IPS DF 6.9 (cell line): ENCODE measurements around the gene DEFB119.
"Not testable (repeated sequence)": the region's sequence is repeated elsewhere in the genome, so short reads cannot be mapped to it uniquely, and the experiment has no call there.

Experiments
- DNase-seq: peaks from one replicate; pipeline ENCODE4 v3.0.0-alpha.2; 2013; ENCODE audit warnings: low read depth, low spot score
- H3K27ac ChIP-seq: one replicate; pipeline ENCODE4 v1.5.1; 2013; ENCODE audit warnings: low read length, control low read depth
- H3K27me3 ChIP-seq: 2 replicates; pipeline ENCODE4 v1.6.1; 2013; ENCODE audit warnings: mild to moderate bottlenecking, low read length; ENCODE audit not compliant: control insufficient read depth, insufficient read depth
- H3K36me3 ChIP-seq: 2 replicates; pipeline ENCODE4 v1.6.1; 2013; ENCODE audit warnings: low read length; ENCODE audit not compliant: control insufficient read depth, insufficient read depth
- H3K4me1 ChIP-seq: 2 replicates; pipeline ENCODE4 v1.6.1; 2013; ENCODE audit warnings: low read length; ENCODE audit not compliant: control insufficient read depth, insufficient read depth
- H3K4me3 ChIP-seq: 2 replicates; pipeline ENCODE4 v1.5.1; 2013; ENCODE audit warnings: mild to moderate bottlenecking, low read length
- H3K9me3 ChIP-seq: 2 replicates; pipeline ENCODE4 v1.6.1; 2013; ENCODE audit warnings: low read length, inconsistent platforms; ENCODE audit not compliant: control insufficient read depth, insufficient read depth
- WGBS: extraction: QIAGEN DNeasy Blood & Tissue Kit; methylation state at CpG from one replicate; pipeline ENCODE4 v1.1.7; 2013; ENCODE audit warnings: mixed read lengths, missing lambda C conversion rate; ENCODE audit not compliant: insufficient read length, insufficient coverage; 5-methylcytosine and 5-hydroxymethylcytosine counted together

DEFB119 gene

DNA sequence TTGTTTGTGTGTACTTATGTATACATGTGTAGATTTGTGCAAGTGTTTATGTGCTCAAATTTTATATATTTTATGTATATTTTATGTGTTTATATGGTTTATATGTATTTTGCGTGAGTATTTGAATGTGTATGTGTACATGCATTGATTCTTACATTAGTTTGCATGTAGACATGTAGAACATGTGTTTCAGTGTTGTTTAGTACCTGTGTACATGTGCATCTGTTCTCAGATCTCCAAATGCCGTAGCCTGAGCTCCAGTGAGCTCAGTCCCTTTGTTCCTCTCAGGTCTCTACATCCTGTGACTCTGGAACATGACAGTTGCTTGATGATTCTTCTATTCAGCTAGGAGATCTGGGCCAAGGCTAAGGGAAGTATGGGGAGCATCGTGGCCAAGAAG is 4.5 kb upstream of the DEFB119 start:
- DNase-seq, result no peak
- Histone ChIP-seq H3K4me1 (no peaks in the 10 kb centered on the region), H3K9me3 (peaks cover 13% of the 10 kb centered on the region), H3K27ac (no peak overlapping the region), H3K27me3 (no peaks in the 10 kb centered on the region), H3K4me3 (no peak overlapping the region), H3K36me3 (no peaks in the 10 kb centered on the region)
- WGBS, result 100% methylated on average over 1 of the region's 3 CpGs

DNA sequence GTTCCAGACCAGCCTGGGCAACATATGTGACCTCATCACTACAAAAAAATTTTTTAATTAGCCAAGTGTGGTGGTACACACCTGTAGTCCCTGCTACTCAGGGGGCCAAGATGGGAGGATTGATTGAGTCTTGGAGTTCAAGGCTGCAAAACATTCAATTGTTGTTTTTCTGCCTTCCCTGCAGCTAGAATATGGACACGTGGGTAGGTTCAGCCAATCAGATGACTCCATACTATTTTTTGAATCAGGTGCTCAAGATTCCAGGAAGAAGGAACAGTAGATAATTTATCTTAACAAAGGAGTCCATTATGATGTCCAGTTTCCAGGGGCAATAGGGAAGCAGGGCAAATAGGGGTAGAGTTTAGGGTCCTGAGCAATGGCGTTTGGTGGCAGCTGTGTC is 2.4 kb upstream of the DEFB119 start:
- no peaks in the 10 kb centered on the region for H3K27me3 ChIP-seq
- H3K36me3 ChIP-seq, result no peaks in the 10 kb centered on the region
- H3K9me3 ChIP-seq, result peaks cover 18% of the 10 kb centered on the region
- no CpG with 5 or more reads among the region's 2 CpGs for WGBS
- no peaks in the 10 kb centered on the region for H3K4me1 ChIP-seq
- no peak overlapping the region for H3K27ac ChIP-seq
- H3K4me3 ChIP-seq, result no peak overlapping the region
- no peak for DNase-seq

DNA sequence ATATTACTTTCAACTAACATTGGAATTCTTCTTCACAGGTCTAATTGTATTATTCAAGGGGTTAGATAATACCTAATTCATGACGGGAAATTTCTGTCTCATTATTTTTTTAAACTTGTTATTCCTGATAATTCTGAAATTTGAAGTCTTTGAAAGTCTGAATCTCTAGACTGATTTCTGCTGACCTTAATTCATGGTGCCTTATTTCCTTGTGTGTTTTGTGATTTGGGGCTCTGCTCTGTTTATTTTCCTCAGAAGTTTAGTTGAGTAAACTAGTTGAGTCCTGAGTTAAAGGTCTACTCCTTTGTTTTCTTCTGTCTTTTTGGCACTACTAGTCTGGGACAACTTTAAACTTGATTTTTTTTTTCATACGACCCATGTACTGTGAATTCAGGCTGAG is 16.0 kb downstream of the DEFB119 start:
- DNase-seq, result no peak
- H3K27me3 ChIP-seq, result no peaks in the 10 kb centered on the region
- no peaks in the 10 kb centered on the region for H3K36me3 ChIP-seq
- H3K4me1 ChIP-seq, result no peaks in the 10 kb centered on the region
- H3K4me3 ChIP-seq, result no peak overlapping the region
- WGBS, result no CpG with 5 or more reads among the region's 2 CpGs
- no peak overlapping the region for H3K27ac ChIP-seq
- peaks cover 8% of the 10 kb centered on the region for H3K9me3 ChIP-seq

DNA sequence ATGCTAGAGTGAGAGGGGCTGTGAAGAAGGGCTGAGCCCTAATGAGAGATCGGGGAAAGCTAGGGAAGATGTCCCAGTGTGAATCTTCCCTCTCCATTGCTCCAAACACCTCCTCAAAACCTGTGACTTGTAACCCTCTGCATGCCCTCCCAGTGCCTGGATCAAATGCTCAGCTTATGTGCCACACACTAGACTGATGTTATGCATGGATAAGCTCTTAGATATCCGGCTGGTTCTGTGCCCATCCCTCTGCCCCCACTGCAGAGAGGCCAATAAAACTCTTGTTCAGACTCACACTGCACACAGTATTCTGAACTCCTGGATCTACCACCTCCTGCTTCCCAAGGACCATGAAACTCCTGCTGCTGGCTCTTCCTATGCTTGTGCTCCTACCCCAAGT is 22.1 kb downstream of the DEFB119 start, which contains the start of gene DEFB118:
Gene DEFB118, plus strand, starts transcription at position 301 of the 400 bp plus-strand sequence. Its CDS starts 50 bp downstream, at position 351.
- no CpG with 5 or more reads among the region's 2 CpGs for WGBS
- DNase-seq, result no peak
- H3K4me3 ChIP-seq, result no peak within 1 kb of the TSS
- H3K27me3 ChIP-seq, result no peaks in the 10 kb centered on the region
- peaks cover 5% of the 10 kb centered on the region for H3K9me3 ChIP-seq
- H3K27ac ChIP-seq, result no peak within 1 kb of the TSS
- no peaks in the 10 kb centered on the region for H3K36me3 ChIP-seq
- H3K4me1 ChIP-seq, result no peaks in the 10 kb centered on the region

DNA sequence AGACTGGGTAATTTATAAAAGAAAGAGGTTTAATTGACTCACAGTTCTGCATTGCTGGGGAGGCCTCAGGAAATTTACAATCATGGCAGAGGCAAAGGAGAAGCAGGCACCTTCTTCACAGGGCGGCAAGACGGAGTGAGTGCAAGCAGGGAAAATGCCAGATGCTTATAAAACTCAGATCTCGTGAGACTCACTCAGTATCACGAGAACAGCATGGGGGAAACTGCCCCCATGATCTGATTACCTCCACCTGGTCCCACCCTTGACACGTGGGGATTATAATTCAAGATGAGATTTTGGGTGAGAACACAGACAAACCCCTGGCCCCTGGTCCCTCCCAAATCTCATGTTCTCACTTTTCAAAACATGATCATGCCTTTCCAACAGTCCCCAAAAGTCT is 26.1 kb downstream of the DEFB119 start:
- not testable (repeated sequence) for DNase-seq, H3K4me3 ChIP-seq, H3K36me3 ChIP-seq, H3K9me3 ChIP-seq, H3K27me3 ChIP-seq, H3K4me1 ChIP-seq, H3K27ac ChIP-seq
- no CpG with 5 or more reads among the region's 5 CpGs for WGBS

DNA sequence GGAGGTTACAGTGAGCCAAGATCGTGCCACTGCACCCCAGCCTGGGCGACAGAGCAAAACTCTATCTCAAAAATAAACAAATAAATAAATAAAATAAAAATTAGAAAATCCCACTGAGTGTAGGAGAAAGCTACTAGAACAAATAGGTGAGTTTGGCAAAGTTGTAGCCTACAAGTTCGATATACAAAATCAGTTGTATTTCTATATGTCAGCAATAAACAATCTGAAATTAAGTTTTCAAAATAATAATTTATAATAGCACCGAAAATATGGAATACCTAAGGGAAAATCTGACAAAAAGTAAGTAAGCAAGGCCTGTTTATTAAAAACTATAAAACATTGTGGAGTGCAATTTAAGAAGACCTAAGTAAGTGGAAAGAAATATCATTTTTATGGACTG is 27.1 kb downstream of the DEFB119 start:
- no CpG with 5 or more reads among the region's 4 CpGs for WGBS
- no peak overlapping the region for H3K27ac ChIP-seq
- no peak overlapping the region for H3K4me3 ChIP-seq
- H3K27me3 ChIP-seq, result no peaks in the 10 kb centered on the region
- no peak for DNase-seq
- no peaks in the 10 kb centered on the region for H3K36me3 ChIP-seq
- H3K9me3 ChIP-seq, result peaks cover 2% of the 10 kb centered on the region
- no peaks in the 10 kb centered on the region for H3K4me1 ChIP-seq

DNA sequence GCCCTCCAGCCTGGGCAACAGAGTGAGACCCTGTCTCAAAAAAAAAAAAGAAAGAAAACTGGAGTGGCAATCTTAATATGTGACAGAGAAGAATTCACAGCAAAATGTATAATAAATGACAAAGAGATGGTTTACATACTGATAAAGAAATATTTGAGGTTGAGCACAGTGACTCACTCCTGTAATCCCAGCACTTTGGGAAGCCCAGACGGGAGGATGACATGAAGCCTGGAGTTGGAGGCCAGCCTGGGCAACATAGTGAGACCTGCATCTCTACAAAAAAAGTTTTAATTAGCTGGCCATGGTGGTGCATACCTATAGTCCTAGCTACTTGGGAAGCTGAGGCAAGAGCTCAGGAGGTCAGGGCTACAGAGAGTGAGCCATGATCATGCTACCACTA is 34.4 kb downstream of the DEFB119 start:
- no peak overlapping the region for H3K4me3 ChIP-seq
- WGBS, result no CpG with 5 or more reads among the region's 1 CpG
- H3K4me1 ChIP-seq, result no peaks in the 10 kb centered on the region
- H3K36me3 ChIP-seq, result no peaks in the 10 kb centered on the region
- H3K27ac ChIP-seq, result no peak overlapping the region
- H3K9me3 ChIP-seq, result no peaks in the 10 kb centered on the region; the same call in 1 of the 2 replicates
- no peaks in the 10 kb centered on the region for H3K27me3 ChIP-seq
- DNase-seq, result no peak

DNA sequence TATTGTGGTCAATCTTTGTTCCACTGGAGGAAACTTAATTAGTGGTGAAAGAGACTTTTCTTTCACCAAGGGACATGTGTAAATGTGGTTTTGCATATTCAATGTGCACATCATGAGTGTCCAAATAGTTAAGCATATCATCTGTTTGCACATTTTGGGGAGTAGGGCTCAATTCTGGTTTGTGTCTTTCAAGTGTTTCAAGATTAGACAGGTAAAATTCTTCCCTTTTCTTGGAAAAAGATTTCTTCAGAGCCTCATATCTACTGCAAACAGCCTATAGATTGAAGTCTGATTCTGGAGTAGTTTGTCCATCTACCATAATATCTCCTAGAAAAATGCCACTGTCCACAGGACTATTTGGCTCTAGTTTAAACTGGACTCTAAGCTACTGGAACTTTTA is 48.9 kb downstream of the DEFB119 start:
- H3K4me1 ChIP-seq, result no peaks in the 10 kb centered on the region
- no peaks in the 10 kb centered on the region for H3K36me3 ChIP-seq
- no peak for DNase-seq
- peaks cover 2% of the 10 kb centered on the region for H3K9me3 ChIP-seq
- no peaks in the 10 kb centered on the region for H3K27me3 ChIP-seq
- no peak overlapping the region for H3K27ac ChIP-seq
- H3K4me3 ChIP-seq, result no peak overlapping the region

DNA sequence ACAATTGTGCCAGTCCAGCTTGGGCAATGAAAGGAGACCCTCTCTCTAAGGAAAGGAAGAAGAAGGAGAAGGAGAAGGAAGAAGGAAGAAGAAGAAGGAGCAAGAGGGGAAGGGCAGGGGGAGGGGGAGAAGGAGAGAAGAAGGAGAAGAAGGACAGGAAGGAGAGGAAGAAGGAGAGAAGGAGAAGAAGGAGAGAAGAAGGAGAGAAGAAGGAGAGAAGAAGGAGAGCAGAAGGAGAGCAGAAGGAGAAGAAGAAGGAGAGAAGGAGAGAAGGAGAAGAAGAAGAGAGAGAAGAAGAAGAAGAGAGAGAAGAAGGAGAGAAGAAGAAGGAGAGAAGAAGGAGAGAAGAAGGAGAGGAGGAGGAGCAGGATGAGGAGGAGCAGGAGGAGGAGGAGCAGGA is 59.5 kb downstream of the DEFB119 start:
- no peaks in the 10 kb centered on the region for H3K27me3 ChIP-seq
- H3K36me3 ChIP-seq, result no peaks in the 10 kb centered on the region
- no peak overlapping the region for H3K27ac ChIP-seq
- H3K9me3 ChIP-seq, result peaks cover 2% of the 10 kb centered on the region
- no peak overlapping the region for H3K4me3 ChIP-seq
- H3K4me1 ChIP-seq, result no peaks in the 10 kb centered on the region
- DNase-seq, result no peak
